Occipital lobe (tissue), 2 donors: ENCODE results near the gene NEXN. TPM values are rescaled to one million over a fixed set of nuclear protein-coding genes. Genes with fewer than 3 reads are reported as not detected.
"Not testable (repeated sequence)": the region's sequence is repeated elsewhere in the genome, so short reads cannot be mapped to it uniquely, and the experiment has no call there.

ENCODE experiments used
- DNase-seq: peaks from one replicate; lab custom pipeline; 2025; lab: John Stamatoyannopoulos, UW
- total RNA-seq: library from RNA; depleted of rRNA; stranded (reverse); fragments of >200 nt; gene quantifications from one replicate; pipeline ENCODE4 v1.2.3, GENCODE V29; 2014

Gene NEXN
- total RNA-seq, 1 donor from 2014 or later, result 0.31 TPM

DNA sequence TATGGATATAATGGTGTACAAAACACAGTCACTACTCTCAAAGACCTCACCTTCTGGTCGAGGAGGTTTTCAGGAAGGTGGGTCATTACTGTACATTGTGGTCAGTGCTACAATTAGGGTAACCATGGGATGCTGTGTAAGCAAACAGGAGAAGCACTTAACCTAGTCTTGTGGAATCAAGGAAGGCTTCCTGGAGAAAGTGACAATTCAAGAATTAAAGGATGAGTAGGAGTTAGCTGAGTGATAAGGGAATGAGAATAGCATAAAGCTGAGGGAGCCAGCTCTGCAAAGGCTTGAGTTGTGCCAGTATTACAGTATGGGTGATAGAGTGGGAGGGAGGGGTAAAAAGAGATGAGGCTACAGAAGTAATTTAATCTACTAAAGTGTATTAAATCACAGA, 17.2 kb downstream of the NEXN start:
- no peak for DNase-seq

DNA sequence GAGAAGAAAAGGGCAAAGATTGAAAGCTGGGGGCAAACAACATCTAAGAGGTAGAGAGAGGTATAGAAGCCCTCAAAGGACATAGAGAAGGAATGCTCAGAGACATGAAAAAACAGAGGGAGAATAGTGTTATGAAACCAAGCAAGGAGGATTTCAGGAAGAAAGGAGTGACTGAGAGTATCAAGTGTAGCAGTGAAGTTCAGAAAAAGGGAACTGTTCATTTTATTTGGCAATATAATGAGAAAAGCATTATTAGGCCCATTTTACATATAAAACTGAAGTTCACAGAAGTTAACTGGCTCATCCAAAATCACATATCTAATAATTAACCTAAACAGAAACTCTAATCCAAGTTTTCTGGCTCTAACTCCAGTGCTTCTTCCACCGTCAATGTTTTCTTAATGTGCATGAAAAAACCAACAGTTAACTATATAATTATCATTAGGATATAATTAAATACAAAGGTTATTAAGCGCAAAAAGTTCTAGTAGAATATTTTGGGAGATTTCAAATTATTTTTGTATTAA, 17.7 kb downstream of the NEXN start:
- DNase-seq, result no peak

DNA sequence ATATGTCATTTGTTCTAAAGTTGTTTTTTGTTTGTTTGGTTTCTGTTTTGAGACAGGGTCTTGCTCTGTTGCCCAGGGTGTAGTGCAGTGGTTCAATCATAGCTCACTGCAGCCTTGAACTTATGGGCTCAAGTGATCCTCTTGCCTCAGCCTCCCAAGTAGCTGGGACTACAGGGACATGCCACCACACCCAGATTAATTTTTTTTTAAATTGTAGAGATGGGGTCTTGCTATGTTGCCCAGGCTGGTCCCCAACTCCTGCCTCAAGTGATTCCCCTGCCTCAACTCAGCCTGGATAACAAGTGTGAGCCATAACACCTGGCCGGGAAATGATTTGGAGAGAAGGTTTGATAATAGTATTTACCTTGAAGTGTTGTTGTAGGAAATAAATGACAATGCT, 18.2 kb downstream of the NEXN start:
- DNase-seq, result no peak

- DNase-seq, result no peak
Measured at GRCh38 chr1:77910116-77910515, 21.7 kb downstream of the NEXN start.

DNA sequence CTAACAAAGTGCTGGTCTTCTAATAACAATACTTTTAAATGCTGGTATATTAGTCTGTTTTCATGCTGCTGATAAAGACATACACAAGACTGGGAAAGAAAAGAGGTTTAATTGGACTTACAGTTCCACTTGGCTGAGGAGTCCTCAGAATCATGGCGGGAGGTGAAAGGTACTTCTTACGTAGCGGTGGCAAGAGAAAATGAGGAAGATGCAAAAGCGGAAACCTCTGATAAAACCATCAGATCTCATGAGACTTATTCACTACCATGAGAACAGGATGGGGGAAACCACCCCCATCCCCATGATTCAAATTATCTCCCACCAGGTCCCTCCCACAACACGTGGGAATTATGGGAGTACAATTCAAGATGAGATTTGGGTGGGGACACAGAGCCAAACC, 30.5 kb downstream of the NEXN start:
- DNase-seq, result not testable (repeated sequence)

- DNase-seq, result no peak
Measured at GRCh38 chr1:77925518-77925917, 37.1 kb downstream of the NEXN start.

GRCh38 chr1:77925956-77926355, 37.5 kb downstream of the NEXN start:
- no peak for DNase-seq

DNA sequence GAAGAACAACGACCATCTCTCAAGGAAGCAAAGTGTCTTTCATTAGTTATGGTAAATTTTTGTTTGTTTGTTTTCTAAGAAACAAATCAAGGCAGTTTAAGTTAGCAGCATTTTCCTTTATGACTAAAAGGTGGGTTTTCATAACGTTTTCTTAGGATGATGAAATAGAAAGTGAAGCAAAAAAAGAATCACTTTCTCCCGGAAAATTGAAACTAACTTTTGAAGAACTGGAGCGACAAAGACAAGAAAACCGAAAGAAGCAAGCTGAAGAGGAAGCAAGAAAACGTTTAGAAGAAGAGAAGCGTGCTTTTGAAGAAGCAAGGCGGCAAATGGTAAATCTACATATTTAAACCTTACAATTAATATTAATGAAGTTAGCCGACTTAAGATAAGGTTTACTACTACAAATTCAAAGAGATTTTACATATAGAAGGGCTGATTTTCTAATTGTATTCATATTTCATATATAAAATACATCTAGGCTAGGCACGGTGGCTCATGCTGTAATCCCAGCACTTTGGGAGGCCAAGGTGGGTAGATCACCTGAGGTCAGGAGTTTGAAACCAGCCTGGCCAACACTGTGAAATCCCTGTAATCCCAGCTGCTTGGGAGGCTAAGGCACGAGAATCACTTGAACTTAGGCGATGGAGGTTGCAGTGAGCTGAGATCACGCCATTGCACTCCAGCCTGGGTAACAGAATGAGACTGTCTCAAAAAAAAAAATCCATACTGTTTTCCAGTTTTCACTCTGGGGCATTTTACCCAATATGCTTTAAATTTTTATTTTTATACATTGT, 38.3 kb downstream of the NEXN start:
- DNase-seq, result no peak

- no peak for DNase-seq
Measured at GRCh38 chr1:77927414-77927813, 39.0 kb downstream of the NEXN start.

- no peak for DNase-seq
Measured at GRCh38 chr1:77929806-77930205, 41.4 kb downstream of the NEXN start.

- DNase-seq, result no peak
Measured at GRCh38 chr1:77938651-77939050, 50.2 kb downstream of the NEXN start.

- no peak for DNase-seq
Measured at GRCh38 chr1:77940921-77941570, 52.6 kb downstream of the NEXN start.

- DNase-seq, result no peak
Measured at GRCh38 chr1:77942400-77943140, 54.1 kb downstream of the NEXN start.

DNA sequence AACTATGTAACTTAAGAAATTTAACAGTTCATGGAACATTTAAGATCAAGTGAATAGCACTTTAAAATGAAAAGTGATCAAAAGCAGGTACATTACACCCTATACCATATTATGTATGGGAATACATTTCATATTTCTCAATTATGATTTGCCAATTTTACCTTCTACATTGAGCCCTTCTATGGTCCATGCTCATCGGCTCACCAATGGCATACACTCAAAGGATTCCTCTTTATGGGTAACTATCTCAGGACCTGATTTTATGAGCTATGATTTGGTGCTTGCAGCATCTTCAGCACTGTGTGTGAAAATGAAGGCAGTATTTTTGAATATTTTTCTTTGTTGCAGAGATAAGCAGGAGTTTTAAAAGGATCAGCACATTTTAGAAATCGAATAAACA, 56.9 kb downstream of the NEXN start:
- DNase-seq, result no peak

DNA sequence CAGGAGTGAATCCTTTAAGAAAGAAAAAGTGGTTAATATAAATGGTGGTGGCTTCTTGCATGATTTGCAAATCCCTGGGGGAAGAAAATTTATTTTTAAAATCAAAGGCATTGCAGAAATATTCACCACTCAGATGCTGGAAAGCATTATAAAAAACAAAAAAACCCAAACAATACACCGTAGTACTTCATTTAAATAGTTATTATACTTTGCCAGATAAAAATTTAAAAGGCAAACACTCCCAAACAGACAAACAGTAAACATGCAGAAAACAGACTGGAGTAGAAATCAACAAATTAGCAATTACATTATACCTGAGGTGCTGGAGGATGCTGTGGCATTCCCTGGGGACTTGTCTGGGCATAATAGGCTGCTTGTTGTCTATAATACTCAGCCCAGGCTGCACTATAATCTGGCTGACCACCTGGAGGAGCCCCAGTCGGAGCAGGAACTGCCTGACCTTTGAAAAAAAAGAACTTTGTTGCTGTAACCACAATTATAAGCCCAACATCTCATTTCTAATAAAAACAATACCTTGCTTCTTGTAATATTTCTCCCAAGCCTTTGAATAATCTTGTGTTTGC, 60.5 kb downstream of the NEXN start:
- DNase-seq, result no peak

DNA sequence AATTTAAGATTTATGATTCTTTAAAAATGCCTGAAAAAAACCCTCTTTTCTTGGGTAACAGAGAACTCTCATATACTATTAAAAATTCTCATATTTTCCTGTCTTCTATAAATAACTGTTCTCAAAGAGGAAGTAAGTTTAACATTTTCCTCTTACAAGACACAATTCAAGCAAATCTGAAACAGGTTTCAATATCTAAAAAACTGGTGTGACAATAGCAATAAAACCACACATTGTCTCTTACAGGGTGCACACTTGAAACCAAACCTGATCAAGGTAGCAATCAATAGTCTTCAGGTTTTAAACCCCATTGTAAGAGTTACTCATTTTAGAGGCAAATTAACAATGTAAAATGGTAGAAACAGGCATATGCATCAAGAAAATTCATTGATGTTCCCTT, 62.4 kb downstream of the NEXN start:
- no peak for DNase-seq

DNA sequence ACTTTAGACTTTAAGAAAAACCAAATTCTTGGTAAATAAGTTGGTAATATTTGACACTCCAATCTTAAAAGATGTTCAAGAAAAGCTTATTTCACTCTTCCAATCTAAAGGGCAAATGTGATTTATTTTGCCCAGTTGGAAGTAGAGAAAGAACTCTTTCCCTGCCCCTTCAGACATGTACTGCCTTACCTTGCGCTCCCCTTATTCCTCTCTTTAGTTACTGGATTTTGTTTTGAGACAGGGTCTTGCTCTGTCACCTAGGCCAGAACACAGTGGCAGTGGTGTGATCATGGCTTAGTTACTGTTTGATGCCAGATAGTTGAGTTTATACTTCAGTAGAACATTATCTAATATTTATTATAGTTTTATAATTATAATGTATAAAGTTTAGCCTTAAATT, 62.9 kb downstream of the NEXN start:
- no peak for DNase-seq

DNA sequence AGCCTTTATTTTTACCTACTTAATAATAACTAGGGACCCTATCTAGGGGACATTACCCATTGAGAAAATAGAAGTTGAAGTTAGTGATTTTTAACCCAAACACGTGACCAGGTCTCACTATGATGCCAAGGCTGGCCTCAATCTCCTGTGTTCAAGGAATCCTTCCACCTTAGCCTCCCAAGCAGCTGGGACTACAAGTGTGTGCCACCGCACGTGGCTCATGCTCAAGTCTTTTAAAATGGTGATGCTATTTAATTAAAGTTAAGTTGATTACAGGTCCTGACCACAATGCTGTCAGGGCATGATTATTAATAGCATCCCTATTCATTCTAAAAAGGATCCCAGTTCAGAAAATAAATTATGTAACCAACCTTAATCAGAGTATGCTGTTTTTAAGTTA, 65.5 kb downstream of the NEXN start:
- DNase-seq, result no peak

DNA sequence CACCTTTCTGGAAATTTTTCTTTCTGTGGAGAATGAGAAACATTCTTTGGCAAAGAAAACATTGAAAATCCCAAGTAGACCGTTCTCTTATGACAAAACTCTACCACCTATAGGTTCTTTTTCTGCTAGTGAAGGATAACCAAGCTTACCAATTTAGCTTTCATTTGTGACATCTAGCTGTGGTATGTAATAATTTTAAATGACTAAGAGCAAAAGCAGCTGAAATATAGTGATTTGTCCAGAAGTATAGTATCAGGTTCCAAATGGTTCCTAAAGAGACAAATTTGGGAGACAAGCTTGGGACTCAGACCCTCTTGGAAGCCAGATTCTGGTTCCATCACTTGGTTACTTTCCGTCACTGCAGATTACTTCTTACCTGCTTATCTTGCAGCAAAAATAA, 66.1 kb downstream of the NEXN start:
- DNase-seq, result no peak

DNA sequence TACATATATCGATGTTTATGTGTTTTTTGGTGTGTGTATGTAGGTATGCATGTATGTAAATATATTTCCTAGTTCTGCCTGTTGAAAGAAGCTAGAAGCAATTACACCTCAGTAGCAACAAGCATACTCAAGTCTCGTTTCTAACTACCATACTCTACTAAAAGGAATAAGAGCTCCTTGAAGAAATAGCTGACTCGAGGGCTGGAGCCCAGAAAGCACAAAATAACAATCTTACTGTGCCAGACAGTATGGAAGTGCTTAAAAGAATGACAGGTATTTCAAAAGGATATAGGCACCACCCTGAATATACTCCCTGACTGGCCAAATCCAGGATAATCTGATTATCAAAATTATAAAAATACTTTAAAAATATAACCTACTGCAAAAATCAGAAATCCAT, 67.3 kb downstream of the NEXN start:
- DNase-seq, result no peak

DNA sequence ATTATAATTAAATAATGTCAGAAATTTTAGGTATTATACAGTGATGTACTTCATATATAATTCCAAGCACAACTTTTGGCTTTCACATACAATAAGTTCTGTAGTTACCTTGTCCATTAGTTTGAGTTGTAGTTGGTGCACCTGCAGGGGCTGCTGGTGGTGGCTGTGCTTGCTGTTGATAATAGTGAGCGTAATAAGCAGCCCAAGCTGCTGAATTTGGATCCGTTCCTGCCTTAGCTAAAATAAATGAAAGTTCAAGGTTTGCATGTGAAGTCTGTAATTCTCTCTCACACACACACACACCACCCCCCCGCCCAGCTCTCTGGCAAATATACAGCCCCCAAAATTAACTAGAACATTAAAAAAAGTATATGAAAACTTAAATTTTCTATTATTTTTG, 68.0 kb downstream of the NEXN start:
- no peak for DNase-seq

DNA sequence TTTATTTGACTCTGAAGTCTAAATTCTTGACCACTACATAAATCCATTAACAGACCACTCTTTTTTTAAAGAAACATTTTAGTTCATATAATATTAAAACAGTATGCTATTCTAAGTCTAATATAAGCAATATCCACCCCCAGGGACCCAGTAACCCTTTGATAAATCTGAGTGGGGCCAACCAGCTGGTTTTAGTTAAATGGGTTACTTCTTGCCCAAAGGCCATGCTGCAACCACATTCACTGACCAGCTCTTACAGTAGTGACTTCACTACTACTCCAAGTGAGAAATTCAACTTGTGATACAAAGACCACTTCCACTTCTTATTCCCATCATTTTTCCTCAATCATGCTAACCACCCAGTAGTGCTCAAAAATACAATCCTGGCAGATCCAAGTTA, 70.0 kb downstream of the NEXN start:
- no peak for DNase-seq
